Midbrain (tissue), 1 donor: ENCODE data around the gene EIF4G3.
"Not testable (repeated sequence)": the region's sequence is repeated elsewhere in the genome, so short reads cannot be mapped to it uniquely, and the experiment has no call there.

ENCODE experiments used
- DNase-seq: peaks from one replicate; lab custom pipeline; 2025; lab: John Stamatoyannopoulos, UW

The EIF4G3 gene

GRCh38 chr1:21184276-21184675 lies 7.6 kb upstream of the EIF4G3 start:
- no peak for DNase-seq

GRCh38 chr1:21182181-21182731 lies 5.6 kb upstream of the EIF4G3 start:
- DNase-seq: no peak

- DNase-seq: not testable (repeated sequence)
These were observed 1.6 kb upstream of the EIF4G3 start for GRCh38 chr1:21178271-21178670.

- DNase-seq: peak; percentile 37
These were observed 771 bp downstream of the EIF4G3 start for GRCh38 chr1:21175670-21176581.

GRCh38 chr1:21175324-21175669 lies 1.4 kb downstream of the EIF4G3 start:
- DNase-seq: peak; percentile 61

GRCh38 chr1:21174654-21175323 lies 1.9 kb downstream of the EIF4G3 start:
- no peak for DNase-seq

- no peak for DNase-seq
These were observed 2.5 kb downstream of the EIF4G3 start for GRCh38 chr1:21174230-21174629.

- DNase-seq: not testable (repeated sequence)
These were observed 3.6 kb downstream of the EIF4G3 start for GRCh38 chr1:21173096-21173495.

- DNase-seq: not testable (repeated sequence)
These were observed 5.9 kb downstream of the EIF4G3 start for GRCh38 chr1:21170837-21171236.

- no peak for DNase-seq
These were observed 8.3 kb downstream of the EIF4G3 start for GRCh38 chr1:21168444-21168843.

GRCh38 chr1:21165646-21166045 lies 11.1 kb downstream of the EIF4G3 start:
- DNase-seq: no peak

GRCh38 chr1:21165076-21165475 lies 11.6 kb downstream of the EIF4G3 start:
- DNase-seq: no peak

GRCh38 chr1:21164266-21164665 lies 12.4 kb downstream of the EIF4G3 start:
- no peak for DNase-seq

- no peak for DNase-seq
These were observed 13.8 kb downstream of the EIF4G3 start for GRCh38 chr1:21162740-21163464.

- no peak for DNase-seq
These were observed 14.9 kb downstream of the EIF4G3 start for GRCh38 chr1:21161842-21162241.

- DNase-seq: no peak
These were observed 16.4 kb downstream of the EIF4G3 start for GRCh38 chr1:21160263-21160796.

- DNase-seq: no peak
These were observed 18.8 kb downstream of the EIF4G3 start for GRCh38 chr1:21157868-21158267.

- DNase-seq: no peak
These were observed 19.6 kb downstream of the EIF4G3 start for GRCh38 chr1:21157054-21157453.

- no peak for DNase-seq
These were observed 20.7 kb downstream of the EIF4G3 start for GRCh38 chr1:21156019-21156418.

- no peak for DNase-seq
These were observed 22.0 kb downstream of the EIF4G3 start for GRCh38 chr1:21154717-21155116.

- no peak for DNase-seq
These were observed 23.3 kb downstream of the EIF4G3 start for GRCh38 chr1:21153388-21153787.
